Activated CD4-positive, alpha-beta memory T cell treated with anti-CD3 and anti-CD28 coated beads for 36 hours (primary cell): ENCODE data around the gene PDIA6. TPM values are rescaled to one million over a fixed set of nuclear protein-coding genes. Genes with fewer than 3 reads are reported as not detected.
A peak's percentile ranks its signal among the peaks of the same experiment; 100 is the strongest.
"Not testable (repeated sequence)": the region's sequence is repeated elsewhere in the genome, so short reads cannot be mapped to it uniquely, and the experiment has no call there.

Experiments
- CTCF ChIA-PET: fragments of 350-600 bp; sonication (Branson Sonifier 250); formaldehyde crosslinking; loops from one replicate; lab custom pipeline; 2021; ENCODE audit warnings: antibody characterized with exemption, inconsistent platforms; lab: Charles Lee
- POLR2A ChIA-PET: fragments of 350-600 bp; sonication (Branson Sonifier 250); formaldehyde crosslinking; loops from one replicate; lab custom pipeline; 2021; ENCODE audit warnings: antibody characterized with exemption; lab: Charles Lee
- DNase-seq: peaks from one replicate; pipeline ENCODE4 v3.0.0-alpha.2; 2020
- H3K27ac Mint-ChIP-seq: one replicate; pipeline ENCODE4 v1.8.0; 2021; ENCODE audit warnings: mixed read lengths
- H3K27me3 Mint-ChIP-seq: one replicate; pipeline ENCODE4 v1.8.0; 2021; ENCODE audit warnings: mixed read lengths
- H3K36me3 Mint-ChIP-seq: one replicate; pipeline ENCODE4 v1.8.0; 2021; ENCODE audit warnings: mixed read lengths
- H3K4me1 Mint-ChIP-seq: one replicate; pipeline ENCODE4 v1.8.0; 2021; ENCODE audit warnings: low read depth, mixed read lengths
- H3K4me3 Mint-ChIP-seq: one replicate; pipeline ENCODE4 v1.8.0; 2021; ENCODE audit warnings: mild to moderate bottlenecking, mixed read lengths
- H3K9me3 Mint-ChIP-seq: one replicate; pipeline ENCODE4 v1.8.0; 2021; ENCODE audit warnings: mixed read lengths
- intact Hi-C: fragments of 100-400 bp; cut with micrococcal nuclease; formaldehyde crosslinking; loops from one replicate; pipeline ENCODE4 v1.15.1; 2023
- total RNA-seq, 2 experiments: library from RNA; stranded (reverse); gene quantifications; one replicate each; pipeline ENCODE4 v1.2.3, GENCODE V29; 2021

The PDIA6 gene
- total RNA-seq, 2 experiments from 2014 or later, result 176 to 181 TPM

GRCh38 chr2:10818984-10819383, 6.4 kb upstream of the PDIA6 start:
- Mint-ChIP-seq H3K4me1 (no peaks in the 10 kb centered on the region), H3K4me3 (no peak overlapping the region), H3K36me3 (no peaks in the 10 kb centered on the region), H3K27me3 (peaks cover 13% of the 10 kb centered on the region), H3K27ac (no peak overlapping the region), H3K9me3 (no peaks in the 10 kb centered on the region)
- ChIA-PET POLR2A (no interaction called here), CTCF (no interaction called here)
- intact Hi-C loops, result no loop called here
- DNase-seq, result no peak

- H3K4me1 Mint-ChIP-seq, DNase-seq, H3K36me3 Mint-ChIP-seq, H3K4me3 Mint-ChIP-seq, H3K27ac Mint-ChIP-seq, POLR2A ChIA-PET, H3K9me3 Mint-ChIP-seq, intact Hi-C loops: not testable (repeated sequence)
- CTCF ChIA-PET, result interaction anchor here (1.5 kb wide), 1 partner anchor 14 kb away, joined by 5 read pairs; no protein-coding TSS in a partner anchor
- H3K27me3 Mint-ChIP-seq, result peaks cover 12% of the 10 kb centered on the region
These were observed 5.7 kb upstream of the PDIA6 start for GRCh38 chr2:10818305-10818704.

GRCh38 chr2:10817413-10817812, 4.8 kb upstream of the PDIA6 start:
- Mint-ChIP-seq H3K27me3 (peaks cover 10% of the 10 kb centered on the region), H3K4me3 (no peak overlapping the region), H3K27ac (no peak overlapping the region), H3K36me3 (no peaks in the 10 kb centered on the region), H3K4me1 (peaks cover 3% of the 10 kb centered on the region), H3K9me3 (no peaks in the 10 kb centered on the region)
- ChIA-PET POLR2A (no interaction called here), CTCF (interaction anchor here (0.6 to 1.5 kb wide), 2 partner anchors 15 to 315 kb away, joined by 3 to 5 read pairs; a partner anchor contains a TSS)
- no peak for DNase-seq
- intact Hi-C loops, result no loop called here

- Mint-ChIP-seq H3K27me3 (peaks cover 3% of the 10 kb centered on the region), H3K4me3 (peak overlapping the region; percentile 9), H3K36me3 (peaks cover 3% of the 10 kb centered on the region), H3K27ac (no peak overlapping the region), H3K9me3 (no peaks in the 10 kb centered on the region), H3K4me1 (peaks cover 18% of the 10 kb centered on the region)
- intact Hi-C loops, result loop anchor here (5.0 kb wide), 3 partner anchors 132 to 938 kb away; a partner anchor contains a TSS
- ChIA-PET CTCF (no interaction called here), POLR2A (no interaction called here)
- DNase-seq, result no peak
These were observed 2.2 kb upstream of the PDIA6 start for GRCh38 chr2:10814571-10815331.

- no peak for DNase-seq
- H3K36me3 Mint-ChIP-seq, result peaks cover 5% of the 10 kb centered on the region
- CTCF ChIA-PET, result no interaction called here
These were observed 1.6 kb upstream of the PDIA6 start for GRCh38 chr2:10814142-10814541.

GRCh38 chr2:10813163-10814138, 866 bp upstream of the PDIA6 start:
- H3K36me3 Mint-ChIP-seq, H3K27me3 Mint-ChIP-seq, H3K9me3 Mint-ChIP-seq, H3K27ac Mint-ChIP-seq, DNase-seq: not testable (repeated sequence)
- intact Hi-C loops, result loop anchor here (1.0 to 5.0 kb wide), 4 partner anchors 131 to 939 kb away; partner anchors contain the start of gene SLC66A3
- ChIA-PET POLR2A (interaction anchor here (1.3 to 2.5 kb wide), 2 partner anchors 14 to 22 kb away, joined by 3 to 19 read pairs; no protein-coding TSS in a partner anchor), CTCF (interaction anchor here (2.2 to 2.9 kb wide), 2 partner anchors 19 to 319 kb away, joined by 10 to 14 read pairs; a partner anchor contains a TSS)
- Mint-ChIP-seq H3K4me1 (peaks cover 26% of the 10 kb centered on the region), H3K4me3 (peak overlapping the region; percentile 74)

More at GRCh38 chr2:10814142-10814541, 1.6 kb upstream of the PDIA6 start:
- Mint-ChIP-seq H3K9me3 (no peaks in the 10 kb centered on the region), H3K27ac (no peak overlapping the region), H3K27me3 (peaks cover 2% of the 10 kb centered on the region), H3K4me1 (peaks cover 22% of the 10 kb centered on the region), H3K4me3 (no peak overlapping the region)
- intact Hi-C loops, result loop anchor here (5.0 kb wide), 3 partner anchors 132 to 938 kb away; a partner anchor contains a TSS
- POLR2A ChIA-PET, result no interaction called here

- DNase-seq, result no peak
- Mint-ChIP-seq H3K27ac (peak overlapping the region; percentile 90), H3K4me1 (peaks cover 39% of the 10 kb centered on the region), H3K27me3 (no peaks in the 10 kb centered on the region), H3K9me3 (no peaks in the 10 kb centered on the region), H3K36me3 (peaks cover 17% of the 10 kb centered on the region), H3K4me3 (peak overlapping the region; percentile 88)
- POLR2A ChIA-PET, result interaction anchor here (0.5 to 2.5 kb wide), 4 partner anchors 20 to 533 kb away, joined by 3 to 19 read pairs (median 4); partner anchors contain the start of gene ROCK2
- CTCF ChIA-PET, result interaction anchor here (1.2 to 2.9 kb wide), 5 partner anchors 21 to 771 kb away, joined by 3 to 14 read pairs (median 5); a partner anchor contains a TSS
- intact Hi-C loops, result loop anchor here (5.0 kb wide), 3 partner anchors 129 to 941 kb away; a partner anchor contains a TSS
These were observed 1.1 kb downstream of the PDIA6 start for GRCh38 chr2:10811517-10811916.

- CTCF ChIA-PET, result interaction anchor here (2.2 to 2.9 kb wide), 2 partner anchors 22 to 322 kb away, joined by 10 to 14 read pairs; a partner anchor contains a TSS
These were observed 2.1 kb downstream of the PDIA6 start for GRCh38 chr2:10810202-10811161.

GRCh38 chr2:10806543-10806942, 6.0 kb downstream of the PDIA6 start:
- Mint-ChIP-seq H3K27me3 (no peaks in the 10 kb centered on the region), H3K9me3 (no peaks in the 10 kb centered on the region), H3K4me1 (peaks cover 39% of the 10 kb centered on the region), H3K4me3 (no peak overlapping the region), H3K27ac (no peak overlapping the region), H3K36me3 (peaks cover 21% of the 10 kb centered on the region)
- intact Hi-C loops, result no loop called here
- no peak for DNase-seq
- CTCF ChIA-PET, result interaction anchor here (1.0 kb wide), 1 partner anchor 26 kb away, joined by 3 read pairs; no protein-coding TSS in a partner anchor
- POLR2A ChIA-PET, result no interaction called here

More at GRCh38 chr2:10810202-10811161, 2.1 kb downstream of the PDIA6 start:
- POLR2A ChIA-PET, result interaction anchor here (2.5 kb wide), 1 partner anchor 19 kb away, joined by 19 read pairs; no protein-coding TSS in a partner anchor
- no peaks in the 10 kb centered on the region for H3K9me3 Mint-ChIP-seq
- H3K27me3 Mint-ChIP-seq, result no peaks in the 10 kb centered on the region
- peak overlapping the region; percentile 88 for H3K4me3 Mint-ChIP-seq
- intact Hi-C loops, result loop anchor here (1.0 to 5.0 kb wide), 4 partner anchors 20 to 942 kb away; a partner anchor contains a TSS
- peak overlapping the region; percentile 90 for H3K27ac Mint-ChIP-seq
- peaks cover 39% of the 10 kb centered on the region for H3K4me1 Mint-ChIP-seq
- H3K36me3 Mint-ChIP-seq, result peaks cover 17% of the 10 kb centered on the region
- no peak for DNase-seq

- H3K4me3 Mint-ChIP-seq, POLR2A ChIA-PET, H3K27ac Mint-ChIP-seq, CTCF ChIA-PET, H3K27me3 Mint-ChIP-seq, H3K9me3 Mint-ChIP-seq, DNase-seq, intact Hi-C loops: not testable (repeated sequence)
- peaks cover 36% of the 10 kb centered on the region for H3K4me1 Mint-ChIP-seq
- peaks cover 25% of the 10 kb centered on the region for H3K36me3 Mint-ChIP-seq
These were observed 6.6 kb downstream of the PDIA6 start for GRCh38 chr2:10805990-10806389.
